VCaP (cell line): ENCODE results near the gene COL11A2.

Experiments
- H3K27ac ChIP-seq: fragments of 450-650 bp; 2 replicates; pipeline ENCODE4 v1.5.1; 2017
- TF ChIP-seq, protein P1 (sequence below): fragments of 450-650 bp; conservative IDR thresholded peaks from 2 replicates; pipeline ENCODE4 v1.5.1; 2017; ENCODE audit warnings: mild to moderate bottlenecking, moderate library complexity

Gene COL11A2

GRCh38 chr6:33201935-33202334, 9.7 kb upstream of the COL11A2 start:
- peak overlapping the region; percentile 99 for H3K27ac ChIP-seq
- TF ChIP-seq, protein P1, sequence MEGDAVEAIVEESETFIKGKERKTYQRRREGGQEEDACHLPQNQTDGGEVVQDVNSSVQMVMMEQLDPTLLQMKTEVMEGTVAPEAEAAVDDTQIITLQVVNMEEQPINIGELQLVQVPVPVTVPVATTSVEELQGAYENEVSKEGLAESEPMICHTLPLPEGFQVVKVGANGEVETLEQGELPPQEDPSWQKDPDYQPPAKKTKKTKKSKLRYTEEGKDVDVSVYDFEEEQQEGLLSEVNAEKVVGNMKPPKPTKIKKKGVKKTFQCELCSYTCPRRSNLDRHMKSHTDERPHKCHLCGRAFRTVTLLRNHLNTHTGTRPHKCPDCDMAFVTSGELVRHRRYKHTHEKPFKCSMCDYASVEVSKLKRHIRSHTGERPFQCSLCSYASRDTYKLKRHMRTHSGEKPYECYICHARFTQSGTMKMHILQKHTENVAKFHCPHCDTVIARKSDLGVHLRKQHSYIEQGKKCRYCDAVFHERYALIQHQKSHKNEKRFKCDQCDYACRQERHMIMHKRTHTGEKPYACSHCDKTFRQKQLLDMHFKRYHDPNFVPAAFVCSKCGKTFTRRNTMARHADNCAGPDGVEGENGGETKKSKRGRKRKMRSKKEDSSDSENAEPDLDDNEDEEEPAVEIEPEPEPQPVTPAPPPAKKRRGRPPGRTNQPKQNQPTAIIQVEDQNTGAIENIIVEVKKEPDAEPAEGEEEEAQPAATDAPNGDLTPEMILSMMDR = no peak

GRCh38 chr6:33201147-33201545, 8.9 kb upstream of the COL11A2 start:
- H3K27ac ChIP-seq = peak overlapping the region; percentile 99
- TF ChIP-seq, protein P1 = peak; percentile 19; the same call in 1 of the 2 replicates

DNA sequence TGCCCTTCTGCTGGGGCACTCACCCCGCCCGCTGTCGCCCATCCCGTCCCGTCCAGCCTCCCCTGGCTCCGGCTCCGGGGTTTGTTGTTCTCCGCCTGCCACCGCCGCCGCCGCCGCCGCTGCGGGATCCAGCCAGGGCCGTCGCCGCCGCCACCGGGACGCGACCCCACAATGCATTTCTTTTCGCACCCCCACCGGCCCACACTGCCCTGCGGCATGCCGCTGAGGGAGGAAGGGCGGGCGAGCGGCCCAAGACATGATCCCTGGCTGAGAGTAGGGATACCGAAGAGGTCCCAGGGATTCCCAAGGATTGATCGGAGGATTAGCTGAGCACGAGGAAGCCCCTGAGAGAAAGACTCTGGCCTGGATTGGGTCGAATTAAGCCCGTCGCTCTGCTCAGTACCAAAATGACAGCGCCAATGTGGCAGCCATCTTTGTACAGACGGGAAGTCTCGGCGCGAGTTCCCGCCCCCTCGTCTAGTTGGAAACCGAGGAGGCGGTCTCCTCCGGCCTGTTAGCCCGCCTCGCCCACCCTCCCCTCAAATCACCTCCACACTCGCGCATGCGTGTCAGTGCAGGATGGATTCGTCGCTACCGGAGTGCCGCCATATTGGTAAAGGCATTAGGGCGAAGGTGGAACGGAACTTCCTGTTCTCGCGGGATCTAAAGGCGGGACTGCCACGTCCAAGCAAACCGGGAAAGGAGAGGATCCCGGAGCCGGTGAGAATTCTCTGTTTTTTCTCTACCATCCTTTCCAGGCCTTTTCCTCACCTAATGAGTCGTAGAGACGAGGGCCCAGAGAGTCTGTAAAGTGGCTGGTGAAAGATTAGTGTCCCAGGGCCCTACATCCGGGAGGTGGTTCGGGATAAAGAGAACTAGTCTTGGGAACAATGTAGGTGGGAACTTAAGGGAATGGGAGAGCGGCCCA, 8.2 kb upstream of the COL11A2 start, which contains the start of the genes RXRB and SLC39A7:
Gene RXRB (minus strand): TSS at position 447 of the 928 bp plus-strand sequence. CDS start 189 bp downstream, at position 258.
Gene SLC39A7 (plus strand): TSS at position 649 of the 928 bp plus-strand sequence. CDS start 379 bp downstream, outside the sequence.
- TF ChIP-seq, protein P1 = no peak
- peak within 1 kb of the TSS; percentile 99 for H3K27ac ChIP-seq

DNA sequence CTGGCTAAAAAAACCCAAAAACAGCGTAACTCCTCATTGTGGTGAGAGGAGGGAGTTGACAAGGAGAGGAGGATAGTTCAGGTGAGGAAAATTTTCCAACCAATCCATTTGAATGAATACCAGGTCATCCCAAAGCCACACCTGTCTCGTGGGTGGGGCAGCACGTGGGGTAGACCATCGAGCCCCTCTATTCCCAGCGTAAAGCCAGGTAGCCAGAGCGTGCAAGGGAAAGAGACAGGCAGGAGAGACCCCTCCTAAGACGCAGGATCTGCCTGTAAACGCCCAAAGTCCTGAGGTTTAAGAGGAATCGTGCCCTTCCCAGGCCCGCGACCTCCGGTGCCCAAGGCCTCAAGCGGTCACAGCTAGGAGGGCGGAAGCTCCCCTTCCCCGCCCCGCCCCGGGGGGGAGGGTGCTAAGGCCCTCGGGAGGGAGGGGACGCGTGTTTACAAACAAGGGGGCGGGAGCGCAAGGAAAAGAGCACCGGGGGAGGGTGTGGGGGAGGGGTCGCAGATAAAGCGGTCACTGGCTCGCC, 7.5 kb upstream of the COL11A2 start:
- peak overlapping the region; percentile 99 for H3K27ac ChIP-seq
- TF ChIP-seq, protein P1 = no peak; the same call in 1 of the 2 replicates

DNA sequence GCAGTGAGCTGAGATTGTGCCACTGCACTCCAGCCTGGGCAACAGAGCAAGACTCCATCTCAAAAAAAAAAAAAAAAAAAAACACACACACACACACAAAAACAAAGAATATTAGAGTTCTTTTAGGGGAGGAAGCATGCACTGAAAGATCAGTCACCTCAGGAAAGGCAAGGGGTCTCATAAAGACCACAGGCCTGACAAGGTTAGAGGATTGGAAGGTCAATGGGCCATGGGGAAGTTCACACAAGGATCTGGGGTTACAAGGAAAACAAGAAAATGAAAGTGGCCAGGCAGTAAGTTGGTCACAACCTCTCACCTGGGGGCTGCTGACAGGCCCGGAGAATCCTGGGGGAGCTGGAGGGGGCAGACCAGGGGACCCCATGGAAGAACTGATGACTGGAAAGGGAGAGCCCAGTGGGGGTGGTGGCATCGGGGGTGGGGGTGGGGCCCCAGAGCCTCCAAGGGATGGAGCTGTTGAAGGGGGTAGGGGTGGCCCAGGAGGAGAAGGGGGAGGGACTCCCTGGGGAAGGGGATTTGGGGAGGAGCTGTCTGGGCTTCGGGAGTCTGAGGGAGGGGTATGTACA, 6.7 kb upstream of the COL11A2 start:
- H3K27ac ChIP-seq = peak overlapping the region; percentile 99
- TF ChIP-seq, protein P1 = no peak

DNA sequence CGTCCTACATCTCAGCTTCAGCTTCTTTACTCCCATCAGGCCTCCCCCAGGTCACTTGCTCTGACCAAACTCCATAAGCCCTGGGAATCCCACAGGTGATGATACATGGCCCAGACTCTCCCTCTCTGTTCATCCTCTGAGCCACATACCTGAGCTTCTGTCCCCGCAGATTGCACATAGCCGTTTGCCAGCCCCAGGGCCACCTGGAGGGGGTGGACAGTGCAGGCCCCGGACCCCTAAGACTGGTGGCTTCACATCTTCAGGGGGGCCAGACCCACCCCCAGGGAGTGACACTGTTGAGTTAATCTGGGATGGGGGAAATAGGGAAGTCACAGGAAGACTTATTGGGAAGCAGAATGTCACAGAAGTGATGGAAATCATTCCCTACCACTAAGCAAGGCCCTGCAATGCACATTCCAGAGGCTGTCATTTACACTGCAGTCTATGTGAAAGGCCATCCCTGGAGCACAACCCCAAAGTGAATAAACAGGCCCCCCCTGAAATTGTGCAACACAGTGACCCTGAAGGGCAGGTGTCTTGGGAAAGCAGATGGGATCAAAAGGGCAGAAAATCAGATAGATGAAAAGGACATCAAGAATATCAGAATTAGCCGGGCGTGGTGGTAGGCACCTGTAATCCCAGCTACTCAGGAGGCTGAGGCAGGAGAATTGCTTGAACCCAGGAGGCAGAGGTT, 6.0 kb upstream of the COL11A2 start:
- H3K27ac ChIP-seq = peak overlapping the region; percentile 99

More for the DNA sequence above, 6.0 kb upstream of the COL11A2 start:
- TF ChIP-seq, protein P1 = no peak
